ENCODE data around the gene MAGEA1.

- TF ChIP-seq CTCF (IDR thresholded peaks at IDR 0.05; ENCODE audit: insufficient read depth, low read length) (no peak), GABPA (IDR thresholded peaks at IDR 0.05; ENCODE audit: low read depth) (no peak), POLR2AphosphoS5 (IDR thresholded peaks at IDR 0.05; ENCODE audit: low read depth) (no peak), REST (IDR thresholded peaks at IDR 0.05; ENCODE audit: insufficient replicate concordance, low read depth) (no peak)
These were observed 46.5 kb downstream of the MAGEA1 start for GRCh38 chrX:153225438-153226098.

All from HL-60 (cell line).